ENCODE results near the gene ZSWIM6.

GRCh38 chr5:61285531-61285930 is 46.5 kb upstream of the ZSWIM6 start:
- no peak for TF ChIP-seq EZH2 (IDR thresholded peaks at IDR 0.05; ENCODE audit: insufficient read depth, low read length)
- TF ChIP-seq CTCF (IDR thresholded peaks at IDR 0.05; ENCODE audit: insufficient read depth, low read depth, low read length): no peak
